ENCODE results near the gene UGT1A7.
"Not testable (repeated sequence)": the region's sequence is repeated elsewhere in the genome, so short reads cannot be mapped to it uniquely, and the experiment has no call there.

The UGT1A7 gene

DNA sequence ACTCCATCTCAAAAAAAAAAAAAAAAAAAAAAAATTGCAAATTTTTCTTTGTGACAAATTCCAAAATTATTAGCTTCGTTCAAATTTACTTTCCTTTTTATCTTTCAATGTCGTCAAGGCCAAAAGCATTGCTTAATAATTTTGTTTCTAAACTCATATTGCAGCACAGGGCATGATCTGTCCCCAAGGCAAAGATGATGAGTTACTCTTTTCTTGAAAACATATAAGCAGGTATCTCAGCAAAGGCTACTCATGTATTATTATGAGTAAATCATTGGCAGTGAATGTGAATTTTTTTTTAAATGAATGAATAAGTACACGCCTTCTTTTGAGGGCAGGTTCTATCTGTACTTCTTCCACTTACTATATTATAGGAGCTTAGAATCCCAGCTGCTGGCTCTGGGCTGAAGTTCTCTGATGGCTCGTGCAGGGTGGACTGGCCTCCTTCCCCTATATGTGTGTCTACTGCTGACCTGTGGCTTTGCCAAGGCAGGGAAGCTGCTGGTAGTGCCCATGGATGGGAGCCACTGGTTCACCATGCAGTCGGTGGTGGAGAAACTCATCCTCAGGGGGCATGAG lies at the start of gene UGT1A7:
TSS of gene UGT1A7 (plus strand) at position 381 of the 579 bp plus-strand sequence. CDS start at position 418, 37 bp downstream.
- Histone ChIP-seq H3K4me2 (ENCODE audit: low read depth, low read length, poor library complexity, severe bottlenecking) (no peak within 1 kb of the TSS), H3K4me3 (ENCODE audit: low read length, poor library complexity, severe bottlenecking) (no peak within 1 kb of the TSS), H3K9me3 (ENCODE audit: insufficient read depth, low read depth, low read length) (no peaks in the 10 kb centered on the region), H3K9me2 (replicated peaks; ENCODE audit: low read depth, low read length) (no peaks in the 10 kb centered on the region), H4K20me1 (ENCODE audit: insufficient read depth, low read length, poor library complexity, severe bottlenecking) (no peaks in the 10 kb centered on the region), H3K4me1 (ENCODE audit: insufficient read depth, low read length, poor library complexity, severe bottlenecking) (no peaks in the 10 kb centered on the region), H3K27me3 (ENCODE audit: insufficient read depth, low read length, poor library complexity, severe bottlenecking) (no peaks in the 10 kb centered on the region), H3K36me3 (ENCODE audit: insufficient read depth, low read length) (no peaks in the 10 kb centered on the region), H3F3A (ENCODE audit: low read depth) (no peaks in the 10 kb centered on the region), H3K9ac (ENCODE audit: low read depth, low read length, poor library complexity, severe bottlenecking) (no peak within 1 kb of the TSS), H3K79me2 (ENCODE audit: insufficient read depth, low read length) (no peaks in the 10 kb centered on the region), H2AFZ (ENCODE audit: low read length) (no peak within 1 kb of the TSS)
- TF ChIP-seq, protein P1, sequence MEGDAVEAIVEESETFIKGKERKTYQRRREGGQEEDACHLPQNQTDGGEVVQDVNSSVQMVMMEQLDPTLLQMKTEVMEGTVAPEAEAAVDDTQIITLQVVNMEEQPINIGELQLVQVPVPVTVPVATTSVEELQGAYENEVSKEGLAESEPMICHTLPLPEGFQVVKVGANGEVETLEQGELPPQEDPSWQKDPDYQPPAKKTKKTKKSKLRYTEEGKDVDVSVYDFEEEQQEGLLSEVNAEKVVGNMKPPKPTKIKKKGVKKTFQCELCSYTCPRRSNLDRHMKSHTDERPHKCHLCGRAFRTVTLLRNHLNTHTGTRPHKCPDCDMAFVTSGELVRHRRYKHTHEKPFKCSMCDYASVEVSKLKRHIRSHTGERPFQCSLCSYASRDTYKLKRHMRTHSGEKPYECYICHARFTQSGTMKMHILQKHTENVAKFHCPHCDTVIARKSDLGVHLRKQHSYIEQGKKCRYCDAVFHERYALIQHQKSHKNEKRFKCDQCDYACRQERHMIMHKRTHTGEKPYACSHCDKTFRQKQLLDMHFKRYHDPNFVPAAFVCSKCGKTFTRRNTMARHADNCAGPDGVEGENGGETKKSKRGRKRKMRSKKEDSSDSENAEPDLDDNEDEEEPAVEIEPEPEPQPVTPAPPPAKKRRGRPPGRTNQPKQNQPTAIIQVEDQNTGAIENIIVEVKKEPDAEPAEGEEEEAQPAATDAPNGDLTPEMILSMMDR (conservative IDR thresholded peaks at IDR 0.05; ENCODE audit: low read length): no peak
- no peak for TF ChIP-seq EZH2phosphoT487 (IDR thresholded peaks at IDR 0.05; ENCODE audit: borderline replicate concordance)

DNA sequence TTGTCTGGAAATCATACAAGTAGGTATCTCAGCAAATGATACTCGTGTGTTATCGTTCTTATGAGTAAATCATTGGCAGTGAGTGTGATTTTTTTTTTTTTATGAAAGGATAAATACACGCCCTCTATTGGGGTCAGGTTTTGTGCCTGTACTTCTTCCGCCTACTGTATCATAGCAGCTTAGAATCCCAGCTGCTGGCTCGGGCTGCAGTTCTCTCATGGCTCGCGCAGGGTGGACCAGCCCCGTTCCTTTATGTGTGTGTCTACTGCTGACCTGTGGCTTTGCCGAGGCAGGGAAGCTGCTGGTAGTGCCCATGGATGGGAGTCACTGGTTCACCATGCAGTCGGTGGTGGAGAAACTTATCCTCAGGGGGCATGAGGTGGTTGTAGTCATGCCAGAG lies 45.4 kb upstream of the UGT1A7 start, which contains the start of gene UGT1A10:
TSS of gene UGT1A10 (plus strand) at position 143 of the 400 bp plus-strand sequence. CDS start at position 218, 75 bp downstream.
- not testable (repeated sequence) for H3K9me2 ChIP-seq (replicated peaks; ENCODE audit: low read depth, low read length); H3K79me2 ChIP-seq (ENCODE audit: insufficient read depth, low read length); H3K4me2 ChIP-seq (ENCODE audit: low read depth, low read length, poor library complexity, severe bottlenecking); H3K4me3 ChIP-seq (ENCODE audit: low read length, poor library complexity, severe bottlenecking); H2AFZ ChIP-seq (ENCODE audit: low read length); H3K9me3 ChIP-seq (ENCODE audit: insufficient read depth, low read depth, low read length); H3K9ac ChIP-seq (ENCODE audit: low read depth, low read length, poor library complexity, severe bottlenecking); H4K20me1 ChIP-seq (ENCODE audit: insufficient read depth, low read length, poor library complexity, severe bottlenecking); H3F3A ChIP-seq (ENCODE audit: low read depth); H3K4me1 ChIP-seq (ENCODE audit: insufficient read depth, low read length, poor library complexity, severe bottlenecking); H3K27me3 ChIP-seq (ENCODE audit: insufficient read depth, low read length, poor library complexity, severe bottlenecking); H3K36me3 ChIP-seq (ENCODE audit: insufficient read depth, low read length)

DNA sequence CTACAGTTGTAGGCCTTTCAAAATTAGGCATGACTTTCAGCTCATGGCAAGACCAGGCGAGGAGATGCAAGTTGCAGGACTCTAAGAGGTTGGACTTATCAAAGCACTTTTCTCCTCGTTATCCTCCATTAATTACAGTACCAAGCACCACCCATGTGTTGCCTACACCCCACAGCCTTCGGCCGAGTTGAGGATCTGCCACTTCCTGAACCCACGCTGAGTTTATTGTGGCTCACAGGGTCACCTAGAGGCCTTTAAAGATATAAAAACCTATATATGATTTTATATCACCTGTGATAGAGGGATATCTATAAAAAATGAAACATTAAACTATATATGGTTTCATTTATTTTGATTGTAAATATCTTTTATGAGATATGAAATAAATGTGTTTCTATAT lies 42.9 kb upstream of the UGT1A7 start:
- Histone ChIP-seq H3K4me3 (ENCODE audit: low read length, poor library complexity, severe bottlenecking) (no peak overlapping the region), H3K27me3 (ENCODE audit: insufficient read depth, low read length, poor library complexity, severe bottlenecking) (no peaks in the 10 kb centered on the region), H3K9me3 (ENCODE audit: insufficient read depth, low read depth, low read length) (no peaks in the 10 kb centered on the region), H3K9me2 (replicated peaks; ENCODE audit: low read depth, low read length) (no peaks in the 10 kb centered on the region), H3F3A (ENCODE audit: low read depth) (no peaks in the 10 kb centered on the region), H3K9ac (ENCODE audit: low read depth, low read length, poor library complexity, severe bottlenecking) (no peak overlapping the region), H3K4me1 (ENCODE audit: insufficient read depth, low read length, poor library complexity, severe bottlenecking) (no peaks in the 10 kb centered on the region), H3K4me2 (ENCODE audit: low read depth, low read length, poor library complexity, severe bottlenecking) (no peak overlapping the region), H3K79me2 (ENCODE audit: insufficient read depth, low read length) (no peaks in the 10 kb centered on the region), H4K20me1 (ENCODE audit: insufficient read depth, low read length, poor library complexity, severe bottlenecking) (no peaks in the 10 kb centered on the region), H2AFZ (ENCODE audit: low read length) (0 out of 2 replicates have a peak overlapping the region, but pooled peaks have one; percentile 16), H3K36me3 (ENCODE audit: insufficient read depth, low read length) (no peaks in the 10 kb centered on the region)
- TF ChIP-seq, protein P1 (conservative IDR thresholded peaks at IDR 0.05; ENCODE audit: low read length): no peak; the same call in 1 of the 2 replicates
- no peak for TF ChIP-seq EZH2phosphoT487 (IDR thresholded peaks at IDR 0.05; ENCODE audit: borderline replicate concordance)

DNA sequence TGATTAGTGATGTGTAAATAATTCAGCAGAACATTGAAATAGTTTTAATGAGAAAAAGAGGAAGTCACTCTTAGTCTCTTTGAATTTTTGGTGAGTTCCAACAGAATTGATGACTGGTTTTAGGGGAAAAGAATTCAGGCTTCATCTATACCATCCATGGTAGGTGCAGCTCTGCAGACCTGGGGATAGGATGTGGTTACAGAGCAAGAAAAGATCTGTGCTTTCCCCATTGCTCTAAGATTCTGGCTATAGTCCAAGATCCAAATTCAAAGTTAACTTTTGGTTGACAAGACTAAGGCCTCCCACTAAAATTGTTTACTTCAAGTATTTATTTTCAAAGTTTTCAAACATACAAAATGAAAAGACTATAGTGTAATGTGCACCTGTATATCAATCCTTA lies 41.8 kb upstream of the UGT1A7 start:
- no peaks in the 10 kb centered on the region for H3K9me2 ChIP-seq (replicated peaks; ENCODE audit: low read depth, low read length)
- H3K4me3 ChIP-seq (ENCODE audit: low read length, poor library complexity, severe bottlenecking): no peak overlapping the region
- H3F3A ChIP-seq (ENCODE audit: low read depth): no peaks in the 10 kb centered on the region
- no peaks in the 10 kb centered on the region for H3K27me3 ChIP-seq (ENCODE audit: insufficient read depth, low read length, poor library complexity, severe bottlenecking)
- no peak overlapping the region for H2AFZ ChIP-seq (ENCODE audit: low read length)
- H3K4me1 ChIP-seq (ENCODE audit: insufficient read depth, low read length, poor library complexity, severe bottlenecking): no peaks in the 10 kb centered on the region
- H3K79me2 ChIP-seq (ENCODE audit: insufficient read depth, low read length): no peaks in the 10 kb centered on the region
- H3K9ac ChIP-seq (ENCODE audit: low read depth, low read length, poor library complexity, severe bottlenecking): no peak overlapping the region
- H3K9me3 ChIP-seq (ENCODE audit: insufficient read depth, low read depth, low read length): no peaks in the 10 kb centered on the region
- no peak overlapping the region for H3K4me2 ChIP-seq (ENCODE audit: low read depth, low read length, poor library complexity, severe bottlenecking)
- no peaks in the 10 kb centered on the region for H4K20me1 ChIP-seq (ENCODE audit: insufficient read depth, low read length, poor library complexity, severe bottlenecking)
- TF ChIP-seq, protein P1 (conservative IDR thresholded peaks at IDR 0.05; ENCODE audit: low read length): no peak
- TF ChIP-seq EZH2phosphoT487 (IDR thresholded peaks at IDR 0.05; ENCODE audit: borderline replicate concordance): no peak
- H3K36me3 ChIP-seq (ENCODE audit: insufficient read depth, low read length): no peaks in the 10 kb centered on the region

Data from Loucy (cell line).